Loucy (cell line): Measurements from ENCODE around the gene SLC10A3.
A peak's percentile ranks its signal among the peaks of the same experiment; 100 is the strongest.

ENCODE experiments used
- H2AFZ ChIP-seq: fragments of 200-600 bp; sonication (generic); 2 replicates; pipeline ENCODE4 v1.6.0; 2016; ENCODE audit warnings: antibody characterized with exemption, mild to moderate bottlenecking, low read length, moderate library complexity
- H3F3A ChIP-seq: fragments of 200-600 bp; 2 replicates; pipeline ENCODE4 v1.6.0; 2016; ENCODE audit warnings: antibody characterized with exemption, low read depth, mild to moderate bottlenecking
- H3K27me3 ChIP-seq: fragments of 200-600 bp; sonication (generic); 2 replicates; pipeline ENCODE4 v1.6.1; 2014; ENCODE audit warnings: low read length, mild to moderate bottlenecking; ENCODE audit not compliant: insufficient read depth, poor library complexity, severe bottlenecking
- H3K36me3 ChIP-seq: fragments of 200-600 bp; sonication (generic); 2 replicates; pipeline ENCODE4 v1.6.1; 2016; ENCODE audit warnings: low read length; ENCODE audit not compliant: insufficient read depth
- H3K4me1 ChIP-seq: fragments of 200-600 bp; sonication (generic); 2 replicates; pipeline ENCODE4 v1.5.1; 2014; ENCODE audit warnings: low read length, mild to moderate bottlenecking; ENCODE audit not compliant: insufficient read depth, poor library complexity, severe bottlenecking
- H3K4me2 ChIP-seq: fragments of 200-600 bp; sonication (generic); 2 replicates; pipeline ENCODE4 v1.6.0; 2014; ENCODE audit warnings: antibody characterized with exemption, low read length, low read depth, mild to moderate bottlenecking; ENCODE audit not compliant: poor library complexity, severe bottlenecking
- H3K4me3 ChIP-seq: fragments of 200-600 bp; sonication (generic); 2 replicates; pipeline ENCODE4 v1.5.1; 2014; ENCODE audit warnings: low read length, mild to moderate bottlenecking, mixed read lengths; ENCODE audit not compliant: poor library complexity, severe bottlenecking
- H3K79me2 ChIP-seq: fragments of 200-600 bp; sonication (generic); 2 replicates; pipeline ENCODE4 v1.6.1; 2014; ENCODE audit warnings: low read length; ENCODE audit not compliant: insufficient read depth
- H3K9ac ChIP-seq: fragments of 200-600 bp; sonication (generic); 2 replicates; pipeline ENCODE4 v1.6.0; 2014; ENCODE audit warnings: mild to moderate bottlenecking, low read depth, low read length, moderate library complexity; ENCODE audit not compliant: poor library complexity, severe bottlenecking
- H3K9me2 ChIP-seq: fragments of 200-600 bp; sonication (generic); replicated peaks from 2 replicates; pipeline ENCODE4 v1.6.1; 2016; ENCODE audit warnings: low read depth, low read length, mixed read lengths
- H3K9me3 ChIP-seq: fragments of 200-600 bp; sonication (generic); 2 replicates; pipeline ENCODE4 v1.6.1; 2014; ENCODE audit warnings: mild to moderate bottlenecking, antibody characterized with exemption, low read length, low read depth; ENCODE audit not compliant: insufficient read depth
- H4K20me1 ChIP-seq: fragments of 200-600 bp; sonication (generic); 2 replicates; pipeline ENCODE4 v1.6.0; 2014; ENCODE audit warnings: antibody characterized with exemption, low read length, mild to moderate bottlenecking; ENCODE audit not compliant: insufficient read depth, poor library complexity, severe bottlenecking
- CTCF ChIP-seq: fragments of 200-600 bp; sonication (generic); conservative IDR thresholded peaks from 2 replicates; pipeline ENCODE4 v1.5.1; 2014; ENCODE audit warnings: mild to moderate bottlenecking, antibody characterized with exemption, low read length
- EZH2phosphoT487 ChIP-seq: fragments of 200-600 bp; IDR thresholded peaks from 2 replicates; pipeline ENCODE4 v1.6.1; 2018; ENCODE audit warnings: antibody characterized with exemption, mild to moderate bottlenecking, moderate library complexity, borderline replicate concordance

SLC10A3 gene

DNA sequence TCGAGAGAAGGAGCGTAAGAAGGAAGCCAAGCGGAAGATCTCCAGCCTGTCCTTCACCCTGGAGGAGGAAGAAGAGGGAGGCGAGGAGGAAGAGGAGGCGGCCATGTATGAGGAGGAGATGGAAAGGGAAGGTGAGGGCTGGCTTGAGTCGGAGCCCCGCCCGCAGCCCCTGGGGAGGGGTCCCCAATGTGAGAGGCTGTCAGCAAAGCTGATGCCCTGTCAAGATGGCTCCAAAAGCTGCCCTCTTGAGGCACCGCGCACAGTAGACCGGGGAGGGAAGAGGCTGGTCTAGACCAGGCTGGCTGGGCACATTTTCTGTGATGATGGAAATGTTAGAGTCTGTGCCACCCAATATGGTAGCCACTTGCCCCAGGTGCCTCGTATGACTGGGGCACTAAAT lies 44.0 kb downstream of the SLC10A3 start:
- TF ChIP-seq CTCF (no peak), EZH2phosphoT487 (no peak)

GRCh38 chrX:154445776-154446175 lies 44.7 kb downstream of the SLC10A3 start:
- H3K36me3 ChIP-seq = no peaks in the 10 kb centered on the region; the same call in 1 of the 2 replicates

More for the DNA sequence above, 44.0 kb downstream of the SLC10A3 start:
- Histone ChIP-seq H3K9me3 (no peaks in the 10 kb centered on the region), H3K9ac (no peak overlapping the region), H3K4me3 (no peak overlapping the region), H2AFZ (no peak overlapping the region), H3K79me2 (peaks cover 9% of the 10 kb centered on the region; the same call in 1 of the 2 replicates), H4K20me1 (no peaks in the 10 kb centered on the region), H3K36me3 (no peaks in the 10 kb centered on the region; the same call in 1 of the 2 replicates), H3F3A (no peaks in the 10 kb centered on the region), H3K9me2 (no peaks in the 10 kb centered on the region), H3K4me2 (no peak overlapping the region), H3K27me3 (no peaks in the 10 kb centered on the region), H3K4me1 (no peaks in the 10 kb centered on the region)

GRCh38 chrX:154444755-154445246 lies 45.6 kb downstream of the SLC10A3 start:
- Histone ChIP-seq H2AFZ (no peak overlapping the region), H3K9ac (peak overlapping the region; percentile 75), H3K79me2 (peaks cover 20% of the 10 kb centered on the region; the same call in 1 of the 2 replicates), H3F3A (no peaks in the 10 kb centered on the region), H3K9me3 (no peaks in the 10 kb centered on the region), H3K4me1 (no peaks in the 10 kb centered on the region), H3K27me3 (no peaks in the 10 kb centered on the region), H3K36me3 (no peaks in the 10 kb centered on the region; the same call in 1 of the 2 replicates), H3K4me2 (peak overlapping the region; percentile 71), H3K9me2 (no peaks in the 10 kb centered on the region), H4K20me1 (no peaks in the 10 kb centered on the region), H3K4me3 (peak overlapping the region; percentile 77)
- TF ChIP-seq CTCF (no peak), EZH2phosphoT487 (no peak)

More at GRCh38 chrX:154445776-154446175, 44.7 kb downstream of the SLC10A3 start:
- H3K4me1 ChIP-seq = no peaks in the 10 kb centered on the region
- no peak for TF ChIP-seq EZH2phosphoT487
- no peak for TF ChIP-seq CTCF
- no peaks in the 10 kb centered on the region for H3K9me2 ChIP-seq
- H3K4me2 ChIP-seq = no peak overlapping the region
- H4K20me1 ChIP-seq = no peaks in the 10 kb centered on the region
- no peak overlapping the region for H3K4me3 ChIP-seq
- peaks cover 10% of the 10 kb centered on the region; the same call in 1 of the 2 replicates for H3K79me2 ChIP-seq
- H3K27me3 ChIP-seq = no peaks in the 10 kb centered on the region
- H2AFZ ChIP-seq = no peak overlapping the region
- no peaks in the 10 kb centered on the region for H3K9me3 ChIP-seq
- no peaks in the 10 kb centered on the region for H3F3A ChIP-seq
- no peak overlapping the region for H3K9ac ChIP-seq
